ENCODE measurements around the gene GFY.

GFY gene

DNA sequence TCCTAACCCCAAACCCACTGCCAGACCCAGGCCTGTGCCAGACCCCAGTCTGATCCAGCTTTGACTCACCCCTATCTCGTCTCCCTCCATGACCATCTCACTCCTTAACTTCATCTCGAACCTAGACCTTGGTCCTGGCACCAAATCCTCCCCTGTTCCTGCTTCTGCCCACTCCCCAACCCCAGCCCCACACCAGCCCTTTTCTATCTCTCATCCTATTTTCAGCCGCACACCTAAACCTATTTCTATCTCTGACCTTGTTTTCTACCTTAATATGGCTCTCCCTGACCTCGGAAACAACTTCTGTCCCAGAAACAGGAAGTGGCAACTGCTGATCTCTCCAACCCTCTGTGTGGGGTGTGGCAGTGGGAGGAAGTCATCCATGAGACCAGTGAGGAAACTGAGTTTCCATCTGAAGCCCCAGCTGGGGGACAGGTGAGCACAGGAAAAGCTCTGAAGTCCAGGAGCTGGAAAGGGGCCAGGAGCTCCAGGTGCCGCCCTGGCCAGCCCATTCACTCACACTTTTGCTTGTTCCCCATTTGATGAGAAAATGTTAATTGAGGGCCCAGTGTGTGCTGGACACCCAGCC, 15.7 kb upstream of the GFY start:
- Histone ChIP-seq H3K4me3 (replicated peaks; ENCODE audit: low read depth, low read length) (no peak overlapping the region), H3K27me3 (replicated peaks; ENCODE audit: control insufficient read depth, insufficient read depth, low read length) (no peaks in the 10 kb centered on the region), H3K36me3 (ENCODE audit: control insufficient read depth, insufficient read depth, low read length) (no peaks in the 10 kb centered on the region)
- peak; percentile 53 for DNase-seq (ENCODE audit: extremely low read depth, insufficient read length)
- TF ChIP-seq, protein P1, sequence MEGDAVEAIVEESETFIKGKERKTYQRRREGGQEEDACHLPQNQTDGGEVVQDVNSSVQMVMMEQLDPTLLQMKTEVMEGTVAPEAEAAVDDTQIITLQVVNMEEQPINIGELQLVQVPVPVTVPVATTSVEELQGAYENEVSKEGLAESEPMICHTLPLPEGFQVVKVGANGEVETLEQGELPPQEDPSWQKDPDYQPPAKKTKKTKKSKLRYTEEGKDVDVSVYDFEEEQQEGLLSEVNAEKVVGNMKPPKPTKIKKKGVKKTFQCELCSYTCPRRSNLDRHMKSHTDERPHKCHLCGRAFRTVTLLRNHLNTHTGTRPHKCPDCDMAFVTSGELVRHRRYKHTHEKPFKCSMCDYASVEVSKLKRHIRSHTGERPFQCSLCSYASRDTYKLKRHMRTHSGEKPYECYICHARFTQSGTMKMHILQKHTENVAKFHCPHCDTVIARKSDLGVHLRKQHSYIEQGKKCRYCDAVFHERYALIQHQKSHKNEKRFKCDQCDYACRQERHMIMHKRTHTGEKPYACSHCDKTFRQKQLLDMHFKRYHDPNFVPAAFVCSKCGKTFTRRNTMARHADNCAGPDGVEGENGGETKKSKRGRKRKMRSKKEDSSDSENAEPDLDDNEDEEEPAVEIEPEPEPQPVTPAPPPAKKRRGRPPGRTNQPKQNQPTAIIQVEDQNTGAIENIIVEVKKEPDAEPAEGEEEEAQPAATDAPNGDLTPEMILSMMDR (IDR thresholded peaks at IDR 0.05; ENCODE audit: insufficient read depth, low read length, poor library complexity, severe bottlenecking): no peak

DNA sequence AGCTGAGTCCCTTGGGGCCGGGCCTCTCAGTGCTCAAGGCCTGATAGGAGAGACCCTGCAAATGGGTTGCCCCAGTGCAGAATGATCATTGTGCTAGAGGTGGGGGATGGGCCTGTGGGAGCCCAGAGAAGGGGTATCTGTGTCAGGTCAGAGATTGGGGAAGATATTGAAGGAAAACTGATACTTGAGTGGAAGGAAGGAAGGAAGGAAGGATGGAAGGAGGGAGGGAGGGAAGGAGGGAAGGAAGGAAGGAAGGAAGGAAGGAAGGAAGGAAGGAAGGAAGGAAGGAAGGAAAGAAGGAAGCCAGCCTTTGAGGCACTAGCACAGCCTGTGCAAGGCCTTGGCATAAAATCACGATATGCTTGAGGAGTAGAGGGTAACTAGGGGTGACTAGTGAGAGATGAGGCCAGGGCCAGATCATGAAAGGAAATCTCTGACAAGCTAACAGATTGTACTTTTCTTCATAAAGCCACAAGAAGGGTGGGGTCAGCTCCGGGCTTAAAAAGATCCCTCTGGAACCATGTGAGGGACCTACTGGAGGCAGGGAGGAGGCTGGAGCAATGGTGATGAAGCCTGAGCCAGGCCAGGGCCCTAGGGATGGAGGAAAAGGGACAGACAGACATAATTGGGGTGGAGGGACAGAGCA, 13.4 kb upstream of the GFY start:
- DNase-seq (ENCODE audit: extremely low read depth, insufficient read length): no peak
- TF ChIP-seq, protein P1 (IDR thresholded peaks at IDR 0.05; ENCODE audit: insufficient read depth, low read length, poor library complexity, severe bottlenecking): no peak
- no peaks in the 10 kb centered on the region for H3K36me3 ChIP-seq (ENCODE audit: control insufficient read depth, insufficient read depth, low read length)
- H3K27me3 ChIP-seq (replicated peaks; ENCODE audit: control insufficient read depth, insufficient read depth, low read length): no peaks in the 10 kb centered on the region
- H3K4me3 ChIP-seq (replicated peaks; ENCODE audit: low read depth, low read length): no peak overlapping the region

- Histone ChIP-seq H3K4me3 (replicated peaks; ENCODE audit: low read depth, low read length) (no peak overlapping the region), H3K27me3 (replicated peaks; ENCODE audit: control insufficient read depth, insufficient read depth, low read length) (no peaks in the 10 kb centered on the region), H3K36me3 (ENCODE audit: control insufficient read depth, insufficient read depth, low read length) (no peaks in the 10 kb centered on the region)
- no peak for DNase-seq (ENCODE audit: extremely low read depth, insufficient read length)
- TF ChIP-seq, protein P1 (IDR thresholded peaks at IDR 0.05; ENCODE audit: insufficient read depth, low read length, poor library complexity, severe bottlenecking): no peak
These were observed 11.8 kb upstream of the GFY start for GRCh38 chr19:49413348-49413747.

DNA sequence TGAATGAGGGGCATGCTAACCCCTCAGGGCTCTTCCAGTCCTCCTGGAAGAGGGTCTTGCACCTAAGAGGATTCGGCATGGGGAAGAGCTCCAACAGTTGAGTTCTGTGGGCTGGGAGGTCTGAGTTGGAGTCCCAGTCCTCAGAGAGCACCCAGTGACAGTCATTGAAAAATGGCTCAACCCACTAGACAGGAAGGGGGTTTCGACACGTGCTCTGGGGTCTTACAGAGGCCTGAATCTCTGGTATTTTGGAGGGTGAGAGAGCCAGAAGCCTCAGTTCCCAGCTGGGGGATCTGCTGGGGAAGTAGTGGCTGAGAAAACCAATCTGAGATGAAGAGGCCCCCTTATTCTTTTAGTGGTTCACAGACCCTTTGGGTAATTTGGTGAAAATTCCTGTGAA, 10.9 kb upstream of the GFY start:
- Histone ChIP-seq H3K27me3 (replicated peaks; ENCODE audit: control insufficient read depth, insufficient read depth, low read length) (no peaks in the 10 kb centered on the region), H3K36me3 (ENCODE audit: control insufficient read depth, insufficient read depth, low read length) (no peaks in the 10 kb centered on the region), H3K4me3 (replicated peaks; ENCODE audit: low read depth, low read length) (no peak overlapping the region)
- no peak for DNase-seq (ENCODE audit: extremely low read depth, insufficient read length)
- TF ChIP-seq, protein P1 (IDR thresholded peaks at IDR 0.05; ENCODE audit: insufficient read depth, low read length, poor library complexity, severe bottlenecking): no peak

GRCh38 chr19:49415102-49415809, 9.9 kb upstream of the GFY start:
- TF ChIP-seq, protein P1 (IDR thresholded peaks at IDR 0.05; ENCODE audit: insufficient read depth, low read length, poor library complexity, severe bottlenecking): no peak
- DNase-seq (ENCODE audit: extremely low read depth, insufficient read length): peak; percentile 82
- H3K4me3 ChIP-seq (replicated peaks; ENCODE audit: low read depth, low read length): no peak overlapping the region
- H3K27me3 ChIP-seq (replicated peaks; ENCODE audit: control insufficient read depth, insufficient read depth, low read length): no peaks in the 10 kb centered on the region
- H3K36me3 ChIP-seq (ENCODE audit: control insufficient read depth, insufficient read depth, low read length): no peaks in the 10 kb centered on the region
